ENCODE measurements around the gene TMEM125. TPM values are rescaled to one million over a fixed set of nuclear protein-coding genes. Genes with fewer than 3 reads are reported as not detected.

TMEM125 gene
- total RNA-seq, 2 donors from 2014 or later = 0.41 to 0.65 TPM

DNA sequence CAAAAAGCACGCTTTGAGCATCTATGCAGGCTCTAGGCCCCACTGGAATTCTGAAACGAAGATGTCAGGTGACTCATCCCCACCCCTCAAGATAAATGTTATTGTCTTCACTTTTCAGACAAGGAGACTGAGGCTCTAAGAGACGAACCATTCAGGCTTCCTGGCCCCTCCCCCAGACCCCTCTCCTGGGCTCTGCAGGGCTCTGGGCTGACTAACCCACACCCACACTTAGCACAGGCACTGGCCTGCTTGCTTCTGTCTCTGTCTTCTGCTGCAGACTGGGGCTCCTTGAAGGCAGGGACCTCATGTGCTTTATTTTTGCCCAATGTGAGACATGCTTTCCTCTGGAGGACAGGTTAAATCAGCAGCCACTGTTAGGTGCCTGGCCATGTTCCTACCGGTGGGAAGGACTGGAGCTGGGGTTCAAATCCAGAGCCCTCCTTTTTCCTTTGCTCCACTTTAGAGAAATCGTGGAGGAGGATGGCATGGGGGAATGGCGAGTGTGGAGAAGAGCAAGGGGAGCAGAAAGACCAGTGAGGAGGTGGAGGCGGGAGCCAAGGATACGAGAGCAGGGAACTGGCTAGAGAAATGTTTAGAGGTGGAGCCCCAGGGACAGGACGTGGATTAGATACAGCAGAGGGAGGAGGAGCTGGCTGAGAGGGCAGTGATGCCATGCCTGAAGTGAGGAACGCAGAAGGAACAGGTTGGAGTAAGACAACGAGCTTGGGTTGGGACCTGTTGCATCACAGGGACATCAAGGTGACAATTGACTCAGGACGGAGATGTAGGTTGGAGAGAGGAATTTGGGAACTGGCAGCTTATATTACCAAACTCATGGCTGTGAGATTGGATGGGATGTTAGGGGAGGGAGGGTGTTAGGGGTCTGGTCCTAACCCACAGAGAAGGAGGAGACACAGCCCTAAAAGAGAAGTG lies 1.7 kb downstream of the TMEM125 start:
- no peak for DNase-seq
- intact Hi-C loops (cut with DNase I) = no loop called here
- ATAC-seq = no peak

DNA sequence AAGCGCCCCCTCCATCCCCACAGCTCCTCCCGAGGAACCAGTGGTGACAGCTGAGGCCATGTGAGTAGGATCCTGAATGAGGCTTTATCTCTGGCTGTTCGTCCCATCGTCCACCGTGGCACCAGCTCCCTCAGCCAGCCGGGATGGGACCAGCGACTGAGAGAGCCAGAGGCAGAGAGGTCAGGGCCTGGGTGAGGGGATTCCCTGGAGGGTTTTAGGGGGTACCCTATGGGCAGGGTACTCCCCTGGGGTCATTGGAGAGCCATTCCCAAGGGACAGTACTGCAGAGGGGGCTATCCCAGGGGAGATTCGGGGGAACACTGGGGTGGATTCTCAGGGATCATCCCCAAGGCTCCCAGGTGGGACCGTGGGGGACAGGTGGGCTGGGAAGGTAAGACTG lies 2.4 kb downstream of the TMEM125 start:
- ATAC-seq (no peak), DNase-seq (no peak)
- intact Hi-C loops (cut with DNase I) = no loop called here

DNA sequence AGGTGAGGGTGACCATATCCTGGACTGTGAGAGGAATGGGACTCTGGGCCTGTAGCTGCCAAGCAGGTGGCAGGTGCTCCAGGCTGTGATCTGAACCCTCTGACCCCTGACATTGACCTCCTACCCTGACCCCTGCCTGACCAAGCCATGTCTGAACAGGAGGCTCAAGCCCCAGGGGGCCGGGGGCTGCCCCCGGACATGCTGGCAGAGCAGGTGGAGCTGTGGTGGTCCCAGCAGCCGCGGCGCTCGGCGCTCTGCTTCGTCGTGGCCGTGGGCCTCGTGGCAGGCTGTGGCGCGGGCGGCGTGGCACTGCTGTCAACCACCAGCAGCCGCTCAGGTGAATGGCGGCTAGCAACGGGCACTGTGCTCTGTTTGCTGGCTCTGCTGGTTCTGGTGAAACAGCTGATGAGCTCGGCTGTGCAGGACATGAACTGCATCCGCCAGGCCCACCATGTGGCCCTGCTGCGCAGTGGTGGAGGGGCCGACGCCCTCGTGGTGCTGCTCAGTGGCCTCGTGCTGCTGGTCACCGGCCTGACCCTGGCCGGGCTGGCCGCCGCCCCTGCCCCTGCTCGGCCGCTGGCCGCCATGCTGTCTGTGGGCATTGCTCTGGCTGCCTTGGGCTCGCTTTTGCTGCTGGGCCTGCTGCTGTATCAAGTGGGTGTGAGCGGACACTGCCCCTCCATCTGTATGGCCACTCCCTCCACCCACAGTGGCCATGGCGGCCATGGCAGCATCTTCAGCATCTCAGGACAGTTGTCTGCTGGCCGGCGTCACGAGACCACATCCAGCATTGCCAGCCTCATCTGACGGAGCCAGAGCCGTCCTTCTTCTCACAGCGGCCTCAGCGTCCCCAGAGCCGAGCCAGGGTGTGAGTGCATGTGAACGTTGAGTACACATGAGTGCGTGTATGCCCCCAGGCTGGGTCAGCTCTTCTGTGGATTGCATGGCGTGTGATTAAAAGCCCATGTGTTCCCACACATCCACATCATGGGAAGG lies 3.1 kb downstream of the TMEM125 start:
- ATAC-seq (no peak), DNase-seq (no peak)
- intact Hi-C loops (cut with DNase I) = no loop called here

DNA sequence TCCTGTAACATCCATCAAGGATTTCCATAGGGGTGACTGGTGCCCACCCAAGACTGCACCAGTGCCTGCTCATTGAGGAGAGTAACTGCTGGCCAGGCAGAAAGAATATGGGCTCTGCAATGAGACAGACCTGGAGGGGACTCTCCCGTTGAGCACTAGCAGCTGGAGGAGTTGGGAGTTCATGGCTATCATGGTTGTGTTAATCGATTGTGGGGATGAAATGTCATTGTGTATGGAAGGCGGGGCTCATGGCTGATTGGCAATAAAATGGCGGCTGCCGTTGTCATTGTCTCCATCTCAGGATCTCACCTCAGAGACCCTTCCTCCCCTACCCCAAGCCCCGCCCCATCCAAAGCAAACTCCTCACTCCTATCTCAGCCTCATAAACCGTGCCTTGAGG lies 3.9 kb downstream of the TMEM125 start:
- intact Hi-C loops (cut with DNase I) = no loop called here
- no peak for DNase-seq
- no peak for ATAC-seq

DNA sequence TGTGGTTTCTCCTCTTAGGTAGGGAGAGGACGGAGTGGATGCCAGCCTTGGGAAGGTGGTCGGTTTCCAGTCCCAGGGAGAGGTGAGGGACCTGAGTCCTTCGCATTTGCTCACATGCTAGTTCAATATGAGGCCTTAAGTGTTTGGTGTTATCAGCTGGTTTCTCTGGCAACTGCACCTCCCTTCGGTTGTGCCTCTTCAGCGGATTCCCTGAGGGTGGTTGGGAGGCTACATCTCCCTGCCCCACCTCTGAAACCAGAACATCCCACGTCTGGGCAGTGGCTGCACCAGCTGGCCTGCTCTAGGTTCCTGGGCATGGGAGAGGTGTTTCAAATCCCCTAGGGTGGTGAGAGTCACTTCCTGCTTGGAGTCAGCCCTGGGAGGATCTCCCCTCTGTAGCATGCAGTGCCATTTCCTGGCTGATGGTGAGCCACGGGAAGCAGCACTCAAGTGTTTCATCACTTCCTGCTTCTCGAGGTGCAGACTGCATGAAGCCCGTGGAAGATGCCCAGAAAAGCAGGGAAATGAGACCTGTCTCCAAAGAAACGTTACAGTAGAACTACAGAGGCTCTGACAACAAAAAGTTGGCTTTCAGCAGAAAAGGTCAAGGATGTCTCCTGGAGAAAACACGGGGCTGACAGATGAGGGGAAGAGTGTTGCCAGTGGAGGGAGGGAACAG lies 4.5 kb downstream of the TMEM125 start:
- ATAC-seq (peak; percentile 45 to 46), DNase-seq (no peak)
- intact Hi-C loops (cut with DNase I) = no loop called here

DNA sequence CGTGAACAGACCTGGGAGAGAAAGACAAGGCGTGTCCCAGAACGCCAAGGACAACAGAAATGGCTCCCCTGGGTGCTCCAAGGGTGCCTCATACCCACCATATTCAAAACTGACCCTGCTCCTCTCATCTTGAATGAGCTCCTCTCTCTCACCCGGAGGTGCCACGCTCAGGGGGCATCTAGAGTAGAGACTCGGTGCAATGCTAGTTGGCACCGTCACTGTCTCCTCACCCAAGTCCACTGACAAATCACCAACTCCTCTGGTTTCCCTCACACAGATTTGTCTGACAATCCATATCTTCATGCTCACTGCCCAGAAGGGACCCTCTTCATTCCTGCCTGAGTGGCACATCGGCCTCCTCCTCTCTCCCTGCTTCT lies 5.0 kb downstream of the TMEM125 start:
- ATAC-seq (no peak), DNase-seq (no peak)
- intact Hi-C loops (cut with DNase I) = no loop called here

DNA sequence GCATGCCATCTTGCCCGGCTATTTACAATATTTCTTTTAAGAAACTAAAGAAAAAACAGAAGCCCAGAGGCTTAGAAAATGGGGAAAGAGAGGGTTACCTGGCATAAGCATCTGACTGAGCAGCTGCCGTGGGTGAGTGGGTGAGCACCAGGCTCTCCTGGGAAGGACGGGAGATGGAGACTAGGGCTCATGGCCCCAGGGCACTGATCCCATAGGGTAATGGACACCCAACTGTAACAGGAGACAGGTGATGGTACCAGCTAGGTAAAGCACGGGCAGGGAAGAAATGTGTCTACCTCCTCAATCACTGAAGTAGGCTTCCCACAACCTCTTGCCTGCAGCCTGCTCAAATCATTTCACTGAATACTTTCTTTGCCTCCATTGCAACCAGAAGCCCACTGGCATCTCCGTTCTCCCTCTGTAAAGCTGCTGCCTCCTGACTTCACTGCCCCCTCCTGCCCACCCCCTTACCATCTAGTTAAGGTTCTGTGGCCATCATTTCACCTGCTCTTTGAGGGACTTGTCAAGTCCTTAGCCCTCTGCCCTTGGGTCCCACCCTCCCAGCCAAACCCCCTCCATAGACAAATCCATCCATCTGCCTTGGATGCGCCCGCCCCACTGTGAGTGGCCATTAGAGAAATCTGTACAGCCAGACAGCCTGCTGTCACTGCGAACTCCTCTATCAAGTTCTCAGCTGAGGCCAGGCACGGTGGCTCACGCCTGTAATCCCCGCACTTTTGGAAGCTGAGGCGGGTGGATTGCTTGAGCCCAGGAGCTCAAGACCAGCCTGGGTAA lies 6.2 kb downstream of the TMEM125 start:
- ATAC-seq = no peak
- intact Hi-C loops (cut with DNase I) = no loop called here
- DNase-seq = no peak

DNA sequence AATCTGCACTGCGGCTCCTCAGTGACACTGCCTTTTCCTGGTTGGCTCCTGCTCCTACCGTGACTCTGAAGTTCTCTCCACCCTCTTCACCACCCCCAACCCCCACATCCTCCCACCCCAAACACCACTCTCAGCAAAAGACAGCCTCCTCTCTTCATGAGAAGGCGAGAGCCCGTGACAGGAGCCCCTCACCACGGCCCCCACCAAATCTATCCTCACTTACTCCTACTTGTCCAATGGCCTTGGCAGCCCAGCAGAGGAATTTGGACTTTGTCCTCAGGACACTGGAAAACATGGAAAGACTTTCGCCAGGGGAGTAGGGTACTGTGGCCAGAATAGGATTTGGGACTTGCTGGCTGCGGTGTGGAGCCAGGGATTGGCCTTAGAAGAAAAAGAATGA lies 6.9 kb downstream of the TMEM125 start:
- DNase-seq = no peak
- intact Hi-C loops (cut with DNase I) = no loop called here
- peak in 1 of 2 donors; percentile 49 for ATAC-seq

DNA sequence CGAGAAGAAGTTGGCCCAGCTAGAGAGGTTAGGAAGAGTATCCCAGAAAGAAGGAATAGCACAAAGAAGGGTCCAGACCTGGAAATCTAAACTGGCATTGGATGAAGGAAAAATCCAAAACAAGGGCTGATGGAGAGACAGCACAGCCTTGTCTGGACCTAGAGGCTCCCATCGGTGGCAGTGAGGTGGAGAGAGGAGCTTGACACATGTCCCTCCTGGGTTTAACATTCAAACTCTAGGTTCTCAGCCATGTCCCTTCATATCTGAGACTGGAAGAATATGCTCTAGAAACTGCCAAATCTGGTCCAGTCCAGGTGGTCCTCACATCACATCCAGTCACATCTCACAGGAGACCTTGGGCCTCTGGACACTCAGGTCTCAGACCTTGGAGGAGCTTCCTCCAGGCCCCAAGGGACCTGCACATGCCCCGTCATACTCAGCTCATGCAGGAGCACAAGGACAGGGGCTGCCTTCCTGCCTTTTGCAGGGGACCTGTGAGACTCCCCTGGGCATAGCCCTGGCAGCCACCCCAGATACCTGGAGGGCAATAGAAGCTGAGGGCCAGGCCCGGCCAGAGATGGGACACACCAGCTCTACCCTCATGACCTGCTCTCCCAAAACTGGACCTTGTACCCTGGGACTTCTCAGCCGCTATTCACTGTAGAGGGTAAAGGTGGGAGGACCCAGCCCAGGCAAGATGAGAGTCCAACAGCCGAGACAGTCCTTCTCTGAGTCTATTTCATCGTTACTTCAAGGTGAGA lies 7.5 kb downstream of the TMEM125 start:
- DNase-seq (no peak), ATAC-seq (no peak)
- intact Hi-C loops (cut with DNase I) = no loop called here

DNA sequence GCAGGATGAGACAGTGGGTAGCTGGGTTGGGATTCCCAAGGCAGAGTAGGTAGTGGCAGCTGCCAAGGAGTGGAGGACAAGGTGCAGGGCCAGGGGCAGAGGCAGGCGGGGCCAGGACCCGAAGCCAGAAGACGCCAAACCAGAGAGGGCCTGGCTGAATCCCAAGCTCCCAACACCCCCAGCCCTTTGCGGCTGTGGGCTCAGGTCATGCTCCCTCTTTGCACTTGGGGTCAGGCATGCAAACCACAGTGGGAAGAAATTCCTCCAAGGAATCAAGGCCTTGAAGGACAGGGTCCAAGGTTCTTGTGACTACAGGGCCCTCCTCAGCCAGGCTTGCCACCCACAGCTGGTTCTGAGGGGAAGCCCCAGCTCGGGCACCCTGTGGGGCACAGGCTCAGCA lies 9.4 kb downstream of the TMEM125 start:
- intact Hi-C loops (cut with DNase I) = no loop called here
- DNase-seq (no peak), ATAC-seq (no peak)

DNA sequence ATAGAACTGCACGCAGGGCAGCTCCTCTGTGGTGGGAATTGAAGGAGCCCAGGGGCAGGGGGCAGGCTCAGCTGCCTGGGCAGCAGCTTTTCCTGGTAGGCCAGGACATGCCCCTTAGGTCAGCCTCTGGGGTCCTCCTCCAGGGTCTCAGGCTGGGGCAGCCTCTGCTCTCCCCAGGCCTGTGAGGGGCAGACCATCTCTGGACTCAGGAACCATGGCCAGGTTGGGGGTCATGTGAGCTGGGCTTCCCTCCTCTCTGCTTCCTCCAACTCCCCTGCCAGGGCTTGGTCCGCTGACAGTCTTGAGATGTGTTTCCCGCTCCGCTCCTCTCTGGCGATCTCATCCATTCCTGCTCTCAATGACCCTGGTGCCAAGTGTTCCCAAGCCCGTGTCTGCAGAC lies 9.9 kb downstream of the TMEM125 start:
- DNase-seq (no peak), ATAC-seq (no peak)
- intact Hi-C loops (cut with DNase I) = no loop called here

DNA sequence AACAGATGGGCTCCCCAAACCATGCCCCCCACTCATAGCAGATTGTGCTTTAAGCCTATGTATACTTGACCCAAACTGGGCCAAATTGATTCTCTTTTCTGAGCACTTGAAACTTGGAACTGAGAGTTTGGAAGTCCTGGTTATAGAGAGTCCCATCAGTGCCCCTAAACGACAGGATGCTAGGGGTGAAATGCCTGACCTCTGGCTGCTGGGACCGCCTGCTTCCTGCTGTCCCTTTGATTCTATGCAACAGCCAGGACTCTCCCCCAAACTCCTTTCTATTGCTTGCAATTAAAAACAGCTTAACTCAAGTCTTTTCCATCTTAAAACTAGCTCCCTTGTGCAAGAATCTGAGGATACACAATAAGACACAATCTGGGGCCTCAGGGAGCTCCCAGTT lies 10.9 kb downstream of the TMEM125 start:
- intact Hi-C loops (cut with DNase I) = no loop called here
- DNase-seq (no peak), ATAC-seq (no peak)

DNA sequence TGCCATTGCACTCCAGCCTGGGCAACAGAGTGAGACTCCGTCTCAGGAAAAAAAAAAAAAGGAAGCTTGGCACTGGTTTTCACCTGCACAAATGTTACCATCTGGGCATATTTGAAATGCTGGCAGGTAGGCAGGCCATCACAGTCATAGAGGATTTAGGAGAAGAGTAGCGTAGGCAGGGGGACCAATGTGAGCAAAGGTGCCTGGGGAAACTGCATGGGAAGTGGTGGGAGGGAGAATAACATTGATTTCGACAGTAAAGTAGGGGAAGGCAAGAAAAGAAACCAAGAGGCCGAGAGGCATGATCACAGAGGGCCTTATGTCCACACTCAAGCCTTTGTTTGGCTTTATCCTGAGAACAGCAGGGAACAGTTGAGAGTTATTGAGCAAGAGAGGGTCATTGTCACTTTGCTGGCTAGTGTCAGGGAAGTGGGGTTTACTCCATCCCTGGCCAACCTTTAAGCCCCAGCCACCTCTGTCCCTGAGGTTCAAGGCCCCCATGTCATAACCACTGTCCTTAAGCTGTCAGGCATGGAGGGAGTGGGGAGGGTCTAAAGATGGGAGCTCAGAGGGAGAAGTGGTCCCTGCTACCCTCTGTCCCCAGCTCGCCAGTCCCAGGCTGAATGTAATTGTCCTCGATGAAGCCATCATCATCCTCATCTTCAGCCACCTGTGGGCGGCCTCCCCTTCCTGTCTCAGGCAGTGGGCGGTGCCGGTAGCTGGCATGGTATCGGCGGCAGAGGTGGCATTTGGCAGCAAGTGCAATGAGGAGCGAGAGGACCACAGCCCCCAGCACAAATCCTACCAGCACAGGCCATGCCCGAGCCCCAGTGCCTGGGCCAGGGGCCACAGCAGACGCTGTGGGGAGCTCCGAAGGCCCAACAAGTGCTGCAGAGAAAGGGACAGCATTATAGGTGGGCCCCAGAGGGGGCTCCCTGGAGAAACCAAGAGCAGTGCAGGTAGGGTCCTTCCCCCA lies 12.7 kb downstream of the TMEM125 start:
- ATAC-seq = no peak
- intact Hi-C loops (cut with DNase I) = no loop called here
- DNase-seq = no peak

DNA sequence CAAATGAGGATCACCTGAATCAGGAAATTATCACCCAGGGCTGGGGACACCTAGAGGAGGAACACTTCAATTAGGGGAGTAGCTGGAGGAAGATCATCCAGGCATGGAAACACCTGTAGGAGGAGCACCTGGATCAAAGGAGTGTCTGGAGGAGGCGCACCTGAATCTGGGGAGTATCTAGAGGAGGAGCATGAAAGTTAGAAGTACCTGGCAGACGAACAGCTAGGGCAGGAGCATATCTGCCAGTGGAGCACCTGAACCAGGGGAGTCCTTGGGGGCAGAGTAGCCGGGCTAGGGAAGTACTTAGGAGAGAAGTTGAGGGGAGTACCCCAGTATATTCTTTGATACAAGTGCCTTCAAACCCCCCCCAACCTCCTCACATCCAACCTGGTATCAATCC lies 14.3 kb downstream of the TMEM125 start:
- ATAC-seq (no peak), DNase-seq (no peak)
- intact Hi-C loops (cut with DNase I) = no loop called here

DNA sequence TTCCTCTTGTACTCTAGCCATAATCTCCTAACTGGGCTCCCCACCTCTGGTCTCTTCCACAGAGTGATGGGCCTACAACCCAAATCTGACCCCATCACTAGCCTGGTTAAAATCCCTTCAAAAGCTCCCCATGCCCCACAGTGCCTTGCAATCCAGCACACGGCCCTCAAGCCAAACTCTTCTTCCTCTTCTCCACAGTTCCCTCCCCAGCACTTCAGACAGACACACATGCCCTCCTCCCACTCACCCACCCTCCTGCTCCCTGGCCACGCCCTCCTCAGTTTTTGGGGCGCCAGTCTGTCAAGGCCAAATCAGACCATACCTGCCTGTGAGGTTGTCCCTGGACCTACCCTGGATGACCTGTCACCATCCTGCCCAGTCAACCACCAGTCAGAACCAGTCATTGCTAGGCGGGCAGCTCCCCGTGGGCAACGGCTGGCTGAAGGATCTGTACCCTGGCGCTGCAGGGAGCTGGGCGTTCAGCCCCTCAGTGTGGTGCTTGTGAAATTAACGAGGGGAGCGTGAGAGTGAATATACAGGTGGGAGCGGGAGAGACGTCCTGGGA lies 14.8 kb downstream of the TMEM125 start:
- intact Hi-C loops (cut with DNase I) = no loop called here
- DNase-seq = no peak
- no peak for ATAC-seq

DNA sequence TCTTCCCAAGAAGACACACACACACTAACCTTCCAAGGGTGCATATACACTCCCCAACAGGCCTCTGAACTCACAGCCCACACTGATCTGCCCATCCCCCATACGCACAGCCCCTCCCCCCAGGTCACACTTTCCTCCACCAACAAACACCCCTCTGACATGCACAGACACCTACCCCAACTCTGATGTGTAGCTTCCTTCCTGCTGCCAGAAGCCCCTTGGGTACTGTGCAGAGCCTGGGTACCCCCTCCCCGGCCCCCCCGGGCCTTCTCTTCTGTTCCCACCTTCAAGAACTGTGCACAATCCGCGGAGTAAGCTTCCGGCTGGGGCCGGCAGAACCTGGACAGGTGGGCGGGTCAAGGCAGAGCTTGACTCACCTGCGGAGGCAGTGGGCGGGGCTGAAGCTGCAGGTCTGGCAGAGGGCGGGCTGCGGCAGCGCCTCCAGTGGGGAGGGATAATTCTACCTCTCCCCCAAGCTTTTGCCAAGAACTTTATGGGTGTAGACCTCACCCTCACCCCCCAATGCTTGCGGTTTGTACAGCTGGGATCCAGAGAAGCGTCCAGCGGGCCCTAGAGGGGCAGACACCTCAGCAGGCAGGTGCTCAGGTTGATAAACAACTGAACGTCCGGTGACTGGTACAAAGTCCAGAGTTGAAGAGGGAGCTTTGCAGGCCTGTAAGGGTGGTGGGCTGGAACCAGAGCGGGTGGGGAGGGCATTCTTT lies 15.6 kb downstream of the TMEM125 start, which contains the start of gene C1orf210:
TSS of gene C1orf210 (minus strand) at position 313 of the 722 bp plus-strand sequence. CDS start 2,311 bp downstream, outside the sequence.
- ATAC-seq (peak in 1 of 2 donors; percentile 32), DNase-seq (no peak)
- intact Hi-C loops (cut with DNase I) = no loop called here

Measured in left cardiac atrium (tissue), 4 donors.